Left renal pelvis (tissue), 4 donors: ENCODE measurements around the gene INTS3. TPM values are rescaled to one million over a fixed set of nuclear protein-coding genes. Genes with fewer than 3 reads are reported as not detected.
A peak's percentile ranks its signal among the peaks of the same experiment; 100 is the strongest.
"Not testable (repeated sequence)": the region's sequence is repeated elsewhere in the genome, so short reads cannot be mapped to it uniquely, and the experiment has no call there.

Source experiments
- DNase-seq, 4 donors: peaks; one replicate each; pipeline ENCODE4 v3.0.0-alpha.2; 2013; ENCODE audit warnings: low read depth in 4 of 4, low spot score in 3 of 4
- polyA plus RNA-seq, 4 donors: library from polyadenylated mRNA; unstranded; fragments of 120-200 nt; gene quantifications; one replicate each; pipeline ENCODE4 v1.2.1, GENCODE V29; 2013; ENCODE audit not compliant: insufficient read length in 4 of 4

Gene INTS3
- polyA plus RNA-seq, 4 donors = 71.4 to 144 (median 105) TPM

DNA sequence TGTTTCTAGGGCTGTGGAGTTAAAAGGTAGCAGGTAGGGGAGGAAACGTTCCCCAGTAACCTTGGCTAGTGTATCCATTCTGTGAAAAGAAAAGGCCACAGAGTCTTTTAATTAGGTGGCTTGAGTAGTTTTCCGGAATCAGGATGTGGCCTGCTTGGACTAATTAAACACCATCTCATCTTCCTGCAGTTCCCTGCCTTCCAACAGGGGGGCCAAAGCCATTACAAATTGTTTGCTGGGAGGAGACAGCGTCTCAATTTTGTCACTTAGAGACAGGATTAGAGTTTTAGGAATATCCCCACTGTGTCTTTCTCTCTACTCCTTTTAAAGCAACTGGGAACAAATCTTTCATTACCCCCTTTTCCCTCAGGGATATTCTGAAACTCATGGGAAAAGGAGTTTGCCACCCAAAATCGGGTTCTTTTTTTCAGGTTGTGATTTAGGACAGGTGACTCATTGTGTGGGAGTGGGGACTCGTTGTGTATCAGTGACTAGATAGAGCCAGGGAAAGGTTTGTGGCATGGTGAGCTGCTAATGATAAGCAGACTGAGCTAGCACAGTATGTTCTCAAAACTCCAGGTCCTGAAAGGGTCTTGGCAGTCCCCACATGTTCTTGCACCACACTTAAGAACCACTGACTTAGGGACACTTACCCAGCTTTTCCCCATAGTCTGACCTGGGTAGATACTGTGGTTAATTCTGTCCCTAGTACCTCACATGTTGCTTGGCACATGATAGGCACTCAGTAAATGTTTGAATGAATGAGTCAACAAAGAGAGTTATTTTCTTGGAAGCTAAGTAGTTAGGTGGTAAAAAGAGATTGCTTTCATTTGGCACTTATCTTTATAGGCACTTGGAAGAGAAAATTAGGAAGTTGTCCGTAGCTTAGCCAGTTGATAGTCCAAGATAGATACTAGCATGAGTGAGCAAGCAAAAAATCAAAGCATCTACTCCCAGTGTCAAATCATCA lies 22.5 kb downstream of the INTS3 start:
- no peak for DNase-seq

DNA sequence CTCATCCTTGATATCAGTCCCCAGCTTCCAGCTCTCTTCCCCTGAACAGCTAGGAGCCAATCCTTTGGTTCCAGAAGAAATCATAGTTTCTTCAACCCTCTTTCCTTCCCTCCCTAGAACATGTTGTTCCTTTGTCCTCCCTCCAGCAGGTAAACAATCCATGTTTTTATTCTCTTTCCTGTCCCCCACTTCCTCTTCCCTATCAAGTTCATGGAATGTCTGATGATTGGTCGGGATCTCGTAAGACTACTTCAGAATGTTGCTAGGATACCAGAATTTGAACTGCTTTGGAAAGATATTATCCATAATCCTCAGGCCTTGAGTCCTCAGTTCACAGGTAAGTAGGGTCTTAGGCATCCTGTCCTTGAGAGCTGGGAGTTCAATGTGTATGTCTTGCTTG lies 24.2 kb downstream of the INTS3 start:
- no peak for DNase-seq

DNA sequence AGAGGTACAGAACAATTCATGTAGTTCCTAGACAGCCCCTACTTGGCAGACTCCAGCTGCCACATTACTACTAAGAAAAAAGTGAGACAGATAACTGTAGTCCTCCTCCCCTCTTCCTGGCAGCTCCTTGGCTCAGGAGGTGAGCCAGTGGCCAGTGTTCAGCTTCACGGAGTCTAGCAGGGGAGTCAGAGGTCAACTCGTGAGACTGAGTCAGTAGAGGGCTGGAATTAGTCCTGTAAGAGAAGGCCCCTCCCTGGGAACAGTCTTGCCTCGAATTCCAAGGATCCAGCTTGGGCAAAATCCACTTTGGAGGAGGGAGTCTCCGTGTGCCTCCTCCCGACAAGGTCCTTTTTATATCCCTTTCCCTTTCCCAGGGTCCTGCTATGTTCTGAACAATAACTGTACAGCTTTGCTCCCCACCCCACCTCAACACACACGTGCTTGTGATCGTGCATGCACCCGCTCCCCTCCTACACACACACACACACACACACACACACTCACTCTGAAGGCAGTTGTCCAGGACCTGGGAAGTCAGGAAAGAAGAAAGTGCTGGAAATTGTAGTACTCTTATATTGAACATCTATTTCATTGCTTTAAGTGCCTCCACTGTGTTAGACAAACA lies 24.8 kb downstream of the INTS3 start:
- DNase-seq = no peak

GRCh38 chr1:153754266-153754665 lies 26.4 kb downstream of the INTS3 start:
- DNase-seq = no peak

DNA sequence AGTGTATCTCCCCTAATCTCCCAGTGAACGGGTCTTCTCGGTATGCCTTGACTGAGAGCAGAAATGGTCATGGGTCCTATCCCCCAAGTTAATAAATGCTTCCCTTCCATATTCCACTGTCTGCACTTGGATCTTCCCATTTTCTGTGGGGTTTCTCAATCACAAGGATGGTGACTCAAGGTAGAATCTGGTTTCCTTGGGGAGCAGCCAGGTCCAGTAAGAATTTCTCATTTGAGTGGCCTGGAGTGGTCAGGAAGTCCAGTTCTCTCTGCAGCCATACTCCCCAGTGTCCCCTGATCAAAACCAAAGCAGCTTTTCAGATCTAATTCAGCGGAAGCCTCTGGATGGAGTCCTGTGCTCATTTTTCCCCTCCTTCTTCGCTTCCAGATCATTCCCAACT lies 32.6 kb downstream of the INTS3 start:
- no peak for DNase-seq

DNA sequence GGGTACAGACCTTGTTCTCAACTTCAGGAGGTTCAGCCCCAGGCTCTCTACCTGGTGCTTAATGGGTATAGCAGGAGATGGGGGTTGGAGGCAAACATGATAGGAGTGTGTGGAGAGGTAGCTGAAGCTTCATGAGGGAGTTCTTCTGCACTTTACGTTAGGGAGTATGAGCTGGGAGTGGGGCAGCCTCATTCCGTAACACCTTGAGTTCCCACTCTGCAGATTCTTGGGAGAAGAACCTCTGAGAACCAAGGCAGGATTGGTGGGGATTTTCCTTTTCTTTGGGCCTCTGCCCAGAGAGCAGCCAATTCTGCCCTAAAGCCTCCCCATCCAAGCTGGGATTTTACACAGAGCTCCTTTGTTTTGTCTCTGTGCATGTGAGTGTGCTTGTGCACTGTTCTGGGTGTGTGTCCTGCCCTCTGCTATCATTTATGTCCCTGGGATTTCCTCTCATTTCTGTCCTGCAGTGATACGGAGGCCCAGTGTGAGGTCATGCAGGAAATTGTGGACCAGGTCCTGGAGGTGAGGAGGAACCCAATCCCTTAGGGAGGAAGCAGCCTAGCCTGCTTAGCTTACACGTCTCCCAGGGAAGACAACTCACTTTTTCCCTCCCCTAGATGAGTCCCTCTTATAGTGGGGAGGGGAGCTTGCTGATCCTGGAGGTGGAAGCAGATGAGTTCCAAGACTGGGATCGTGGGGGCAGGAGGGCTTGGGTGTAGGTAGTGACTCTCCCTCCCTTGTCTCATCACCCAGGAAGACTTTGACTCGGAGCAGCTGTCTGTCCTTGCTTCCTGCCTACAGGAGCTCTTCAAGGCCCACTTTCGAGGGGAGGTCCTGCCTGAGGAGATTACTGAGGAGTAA lies 35.7 kb downstream of the INTS3 start:
- DNase-seq = no peak

DNA sequence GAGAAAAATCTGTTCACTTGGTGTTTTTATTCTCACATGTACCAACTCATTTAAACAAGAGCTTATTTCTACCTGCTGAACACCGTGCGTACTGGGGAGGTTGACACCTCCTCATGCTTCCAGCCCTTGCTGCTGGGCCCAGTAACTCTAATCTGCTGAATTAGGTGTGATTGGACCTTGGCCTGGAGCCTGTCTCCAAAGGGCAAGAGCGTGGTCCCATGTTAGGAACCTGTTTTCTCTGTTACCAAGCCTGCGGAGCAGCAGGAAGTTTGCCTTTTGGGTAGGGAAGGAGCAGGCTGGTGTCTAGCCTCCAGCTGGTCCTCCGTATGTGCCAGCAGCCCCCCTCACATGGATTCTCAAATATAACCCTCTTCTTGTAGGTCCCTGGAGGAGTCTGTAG lies 36.5 kb downstream of the INTS3 start:
- DNase-seq = no peak

GRCh38 chr1:153766663-153767062 lies 38.8 kb downstream of the INTS3 start:
- not testable (repeated sequence) for DNase-seq

DNA sequence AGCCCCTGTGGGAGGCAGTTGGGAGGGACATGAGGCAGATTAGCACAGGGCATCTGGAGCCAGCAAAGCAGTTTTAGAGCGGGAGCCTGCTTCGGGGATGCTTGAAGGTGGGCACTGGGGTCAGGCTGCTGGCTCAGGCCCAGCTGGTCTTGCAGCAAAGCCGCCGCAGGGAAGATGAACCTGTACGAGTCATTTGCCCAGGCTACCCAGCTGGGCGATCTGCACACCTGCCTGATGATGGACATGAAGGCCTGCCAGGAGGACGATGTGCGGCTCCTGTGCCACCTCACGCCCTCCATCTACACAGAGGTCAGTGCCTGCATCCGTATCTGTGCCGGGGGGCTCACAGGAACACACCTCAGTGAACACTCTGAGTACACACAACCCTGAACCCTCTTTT lies 39.7 kb downstream of the INTS3 start:
- DNase-seq = no peak

DNA sequence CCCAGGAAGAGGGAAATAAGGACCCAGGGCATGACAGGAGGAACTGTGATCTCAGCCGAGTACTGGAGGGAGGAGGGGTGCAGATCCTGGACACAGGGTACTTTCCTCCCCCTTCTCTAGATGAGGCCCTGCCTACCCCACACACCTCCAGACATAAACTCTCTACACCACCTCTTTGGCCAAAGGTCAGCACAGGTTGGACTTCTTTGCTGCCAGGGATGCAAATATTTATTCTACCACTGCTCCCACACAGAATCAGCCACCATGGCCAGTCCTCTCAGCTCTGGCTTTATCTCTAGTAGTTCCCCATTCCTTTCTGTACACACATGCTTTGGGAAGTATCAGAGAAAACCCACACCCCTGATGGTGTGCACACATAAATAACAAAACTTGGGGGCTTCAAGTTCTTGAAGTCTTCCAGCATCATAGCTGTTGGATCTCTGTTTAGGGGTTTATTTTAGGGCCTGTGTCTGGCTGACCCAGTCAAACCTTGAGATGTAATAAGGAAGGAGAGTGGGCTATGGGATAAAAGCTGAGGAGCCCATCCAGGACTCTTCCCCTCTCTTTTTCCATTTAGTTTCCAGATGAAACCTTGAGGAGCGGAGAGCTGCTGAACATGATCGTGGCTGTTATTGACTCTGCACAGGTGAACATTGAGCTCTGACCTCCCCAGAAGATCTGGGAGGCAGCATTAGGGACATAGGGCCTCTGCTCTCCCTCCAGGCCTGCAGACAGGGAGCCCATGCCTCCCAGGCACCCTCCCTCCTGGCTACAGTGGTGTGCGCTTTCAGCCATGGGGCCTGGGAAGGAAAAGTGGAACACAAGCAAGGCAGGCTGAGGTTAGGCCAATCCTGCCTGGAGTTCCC lies 40.7 kb downstream of the INTS3 start:
- no peak for DNase-seq

- DNase-seq = no peak
Measured at GRCh38 chr1:153769221-153769620, 41.4 kb downstream of the INTS3 start.

DNA sequence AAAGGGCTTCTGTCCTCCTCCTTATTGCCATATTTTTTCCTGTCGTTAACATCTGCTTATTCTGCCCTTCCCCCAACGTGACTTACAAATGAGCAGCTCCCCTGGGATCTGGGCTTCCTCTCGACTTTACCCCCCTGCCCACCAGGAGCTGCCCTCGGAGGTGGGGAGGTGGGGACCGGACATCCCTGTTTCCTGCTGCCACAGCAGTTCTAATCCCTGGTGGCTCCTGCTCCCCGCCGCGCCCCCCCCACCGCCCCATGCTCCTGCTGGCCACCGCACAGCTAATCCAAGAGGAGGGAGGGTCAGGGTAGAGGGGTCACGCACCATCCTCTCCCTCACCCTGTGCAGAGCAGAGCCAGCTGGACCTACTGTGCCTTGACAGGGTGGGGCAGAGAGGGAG lies 42.9 kb downstream of the INTS3 start:
- DNase-seq = no peak

DNA sequence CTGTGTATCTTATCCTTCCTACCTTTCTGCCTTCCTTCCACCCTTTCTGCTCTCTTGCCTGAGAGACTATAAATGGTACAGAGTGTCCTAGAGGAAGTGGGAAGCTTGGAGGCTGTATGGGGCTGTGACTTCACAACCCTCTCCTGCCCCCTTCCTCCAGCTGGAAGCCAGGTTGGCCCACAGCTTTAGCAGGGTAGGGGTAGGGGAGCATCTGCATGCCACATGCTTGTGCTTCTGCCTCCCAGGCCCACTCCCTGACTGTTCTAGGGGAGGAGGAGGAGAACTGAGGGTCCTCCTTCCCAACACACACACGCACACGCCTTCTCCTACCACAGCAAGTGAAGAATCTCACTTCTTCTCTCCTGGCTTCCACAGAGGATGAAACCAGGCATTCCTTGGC lies 43.4 kb downstream of the INTS3 start:
- no peak for DNase-seq

GRCh38 chr1:153771841-153772593 lies 44.2 kb downstream of the INTS3 start:
- no peak for DNase-seq

GRCh38 chr1:153773096-153773921 lies 45.5 kb downstream of the INTS3 start:
- no peak for DNase-seq

DNA sequence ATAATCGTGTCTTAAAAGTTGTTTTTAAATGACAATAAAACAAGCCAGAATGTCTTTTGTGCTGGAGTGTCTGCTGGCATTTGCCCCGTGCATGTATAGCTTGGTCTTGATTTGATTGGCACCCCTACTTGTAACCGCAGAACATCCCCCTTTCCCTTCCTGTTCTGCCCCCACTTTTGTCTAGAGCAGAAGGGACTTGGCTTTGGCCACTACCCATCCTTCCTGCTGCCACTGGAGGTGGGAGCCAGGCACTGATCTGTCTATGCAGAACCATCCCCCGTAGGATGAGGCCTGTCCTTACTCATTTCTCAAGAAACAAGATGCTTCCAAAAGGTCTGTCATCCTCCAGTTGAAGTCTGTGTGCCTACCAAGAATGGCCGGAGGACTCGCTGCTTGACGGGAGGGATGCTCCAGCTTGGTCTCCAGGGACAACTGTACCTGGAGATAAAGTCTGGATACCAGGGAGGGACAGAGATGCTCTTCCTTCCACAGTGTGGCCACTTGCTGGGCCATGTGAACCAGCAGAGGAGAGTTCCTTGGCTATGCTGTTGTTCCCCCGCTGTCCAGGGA lies 46.3 kb downstream of the INTS3 start:
- no peak for DNase-seq

DNA sequence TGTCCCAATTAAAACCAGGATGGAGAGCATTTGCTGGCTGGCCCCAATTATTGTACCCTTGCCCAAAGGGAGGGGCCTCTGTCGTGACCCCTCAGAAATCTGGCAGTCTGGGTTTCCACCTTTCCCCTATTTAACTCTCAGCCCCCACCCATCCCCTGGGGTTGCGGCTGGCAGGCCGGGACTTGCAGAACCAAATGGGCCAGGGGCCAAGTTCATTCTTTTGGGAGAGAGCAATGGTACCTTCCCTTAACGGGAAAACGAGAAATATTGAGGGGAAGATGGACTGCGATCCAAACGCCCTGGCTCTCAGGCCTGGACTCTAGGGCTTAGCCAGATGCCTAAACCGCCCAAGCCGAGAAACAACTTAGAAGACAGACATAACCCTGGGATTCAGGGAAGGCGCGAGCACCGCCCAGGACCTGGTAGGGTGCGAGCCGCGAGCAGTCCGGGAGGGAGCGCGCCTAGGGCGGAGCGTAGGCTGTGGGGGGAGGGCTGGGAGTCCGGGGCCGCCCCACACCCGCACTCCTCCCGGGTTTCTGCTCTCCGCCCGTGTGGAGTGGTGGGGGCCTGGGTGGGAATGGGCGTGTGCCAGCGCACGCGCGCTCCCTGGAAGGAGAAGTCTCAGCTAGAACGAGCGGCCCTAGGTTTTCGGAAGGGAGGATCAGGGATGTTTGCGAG lies 47.1 kb downstream of the INTS3 start, which contains the start of gene SLC27A3:
SLC27A3 (plus strand) TSS at position 628 of the 678 bp plus-strand sequence. CDS start 91 bp downstream, outside the sequence.
- peak in 1 of 4 donors; percentile 57 for DNase-seq
